ENCODE data around the gene SYNJ2.
A peak's percentile ranks its signal among the peaks of the same experiment; 100 is the strongest.

SYNJ2 gene

DNA sequence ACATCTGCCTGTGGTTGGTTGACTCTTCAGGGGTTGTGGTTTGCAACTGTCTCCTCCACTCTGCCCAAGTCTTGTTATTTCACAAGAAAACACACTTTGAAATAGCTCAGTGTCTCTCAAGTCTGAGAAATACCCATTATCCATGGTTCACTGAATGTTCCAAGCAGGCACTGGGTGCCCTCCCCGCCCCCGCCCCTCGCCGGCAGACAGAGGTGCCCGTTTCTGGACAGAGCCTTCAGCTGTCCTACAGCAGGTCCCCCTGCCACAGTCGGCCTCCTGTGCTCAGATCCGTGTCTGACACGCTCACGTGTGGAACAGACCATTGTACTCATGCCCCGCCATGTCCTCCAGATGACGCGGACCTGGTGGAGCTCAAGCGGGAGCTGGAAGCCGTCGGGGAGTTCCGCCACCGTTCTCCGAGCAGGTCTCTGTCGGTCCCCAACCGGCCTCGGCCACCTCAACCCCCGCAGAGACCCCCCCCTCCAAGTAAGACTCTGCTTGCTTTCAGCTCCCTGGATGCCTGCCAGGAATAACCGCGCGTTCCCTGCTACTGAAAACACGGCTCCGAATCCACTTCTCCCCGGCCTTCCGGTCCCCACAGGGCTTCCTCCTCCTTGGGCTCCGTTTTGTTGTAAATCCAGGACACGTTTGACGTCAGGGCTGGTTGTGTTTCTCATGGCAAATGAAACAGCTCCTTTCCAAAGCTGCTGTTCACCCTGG lies 105.0 kb downstream of the SYNJ2 start:
- DNase-seq (ENCODE audit: low read depth): peak; percentile 96
- peak overlapping the region; percentile 60 for H3K4me3 ChIP-seq (ENCODE audit: low read depth, low read length)
- peak; percentile 22 for TF ChIP-seq POLR2A (IDR thresholded peaks at IDR 0.05; ENCODE audit: extremely low read depth, insufficient read length)
- peak; percentile 84 for TF ChIP-seq MYC (IDR thresholded peaks at IDR 0.05; ENCODE audit: low read depth, low read length)
- TF ChIP-seq, protein P1, sequence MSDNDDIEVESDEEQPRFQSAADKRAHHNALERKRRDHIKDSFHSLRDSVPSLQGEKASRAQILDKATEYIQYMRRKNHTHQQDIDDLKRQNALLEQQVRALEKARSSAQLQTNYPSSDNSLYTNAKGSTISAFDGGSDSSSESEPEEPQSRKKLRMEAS (IDR thresholded peaks at IDR 0.05; ENCODE audit: low read depth, low read length): peak; percentile 60; the same call in 1 of the 2 replicates
- no peak for TF ChIP-seq CTCF (IDR thresholded peaks at IDR 0.05; ENCODE audit: low read depth, low read length)

- DNase-seq (ENCODE audit: low read depth): no peak
- H3K4me3 ChIP-seq (ENCODE audit: low read depth, low read length): peak overlapping the region; percentile 60
- TF ChIP-seq, protein P1 (IDR thresholded peaks at IDR 0.05; ENCODE audit: low read depth, low read length): no peak
- TF ChIP-seq CTCF (IDR thresholded peaks at IDR 0.05; ENCODE audit: low read depth, low read length) (no peak), POLR2A (IDR thresholded peaks at IDR 0.05; ENCODE audit: extremely low read depth, insufficient read length) (no peak), MYC (IDR thresholded peaks at IDR 0.05; ENCODE audit: low read depth, low read length) (no peak)
These were observed 105.7 kb downstream of the SYNJ2 start for GRCh38 chr6:158087224-158087867.

- no peak overlapping the region for H3K4me3 ChIP-seq (ENCODE audit: low read depth, low read length)
- no peak for DNase-seq (ENCODE audit: low read depth)
- TF ChIP-seq, protein P1 (IDR thresholded peaks at IDR 0.05; ENCODE audit: low read depth, low read length): no peak
- TF ChIP-seq MYC (IDR thresholded peaks at IDR 0.05; ENCODE audit: low read depth, low read length) (no peak), CTCF (IDR thresholded peaks at IDR 0.05; ENCODE audit: low read depth, low read length) (no peak), POLR2A (IDR thresholded peaks at IDR 0.05; ENCODE audit: extremely low read depth, insufficient read length) (no peak)
These were observed 111.1 kb downstream of the SYNJ2 start for GRCh38 chr6:158092806-158093205.

DNA sequence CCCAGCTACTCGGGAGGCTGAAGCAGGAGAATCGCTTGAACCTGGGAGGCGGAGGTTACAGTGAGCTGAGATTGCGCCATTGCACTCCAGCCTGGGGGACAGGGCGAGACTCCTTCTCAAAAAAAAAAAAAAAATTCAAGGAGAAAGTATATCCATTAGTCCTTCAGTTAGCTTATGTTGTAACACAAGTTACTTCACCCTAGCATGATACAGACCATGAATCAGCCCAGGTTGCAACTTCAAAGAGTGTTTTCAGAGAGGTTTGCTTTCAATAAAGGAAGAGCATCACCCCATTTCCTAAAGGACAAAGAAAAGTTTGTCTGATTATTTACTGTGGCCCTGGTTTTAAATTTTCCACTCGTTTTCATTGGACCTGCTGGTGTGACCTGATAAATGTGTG lies 113.4 kb downstream of the SYNJ2 start:
- DNase-seq (ENCODE audit: low read depth): peak; percentile 53
- TF ChIP-seq MYC (IDR thresholded peaks at IDR 0.05; ENCODE audit: low read depth, low read length) (no peak), CTCF (IDR thresholded peaks at IDR 0.05; ENCODE audit: low read depth, low read length) (no peak), POLR2A (IDR thresholded peaks at IDR 0.05; ENCODE audit: extremely low read depth, insufficient read length) (no peak)
- TF ChIP-seq, protein P1 (IDR thresholded peaks at IDR 0.05; ENCODE audit: low read depth, low read length): no peak
- H3K4me3 ChIP-seq (ENCODE audit: low read depth, low read length): no peak overlapping the region

DNA sequence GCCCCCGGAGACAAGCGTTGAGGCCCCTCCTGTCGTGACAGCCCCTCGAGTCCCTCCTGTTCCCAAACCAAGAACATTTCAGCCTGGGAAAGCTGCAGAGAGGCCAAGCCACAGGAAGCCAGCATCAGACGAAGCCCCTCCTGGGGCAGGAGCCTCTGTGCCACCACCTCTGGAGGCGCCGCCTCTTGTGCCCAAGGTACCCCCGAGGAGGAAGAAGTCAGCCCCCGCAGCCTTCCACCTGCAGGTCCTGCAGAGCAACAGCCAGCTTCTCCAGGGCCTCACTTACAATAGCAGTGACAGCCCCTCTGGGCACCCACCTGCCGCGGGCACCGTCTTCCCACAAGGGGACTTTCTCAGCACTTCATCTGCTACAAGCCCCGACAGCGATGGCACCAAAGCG lies 114.0 kb downstream of the SYNJ2 start:
- no peak for DNase-seq (ENCODE audit: low read depth)
- TF ChIP-seq MYC (IDR thresholded peaks at IDR 0.05; ENCODE audit: low read depth, low read length): no peak
- TF ChIP-seq, protein P1 (IDR thresholded peaks at IDR 0.05; ENCODE audit: low read depth, low read length): no peak
- TF ChIP-seq POLR2A (IDR thresholded peaks at IDR 0.05; ENCODE audit: extremely low read depth, insufficient read length): no peak
- no peak for TF ChIP-seq CTCF (IDR thresholded peaks at IDR 0.05; ENCODE audit: low read depth, low read length)
- H3K4me3 ChIP-seq (ENCODE audit: low read depth, low read length): no peak overlapping the region

Measured in NB4 (cell line).